NCI-H2171 (cell line): Measurements from ENCODE around the gene NFATC1.

ENCODE experiments used
- DNase-seq: peaks from one replicate; lab custom pipeline; 2025; lab: John Stamatoyannopoulos, UW

The NFATC1 gene

GRCh38 chr18:79395761-79396404, at the start of gene NFATC1:
NFATC1 (plus strand) TSS chr18:79395930; CDS start chr18:79396225, 295 bp downstream.
- DNase-seq, result peak; percentile 43

GRCh38 chr18:79345981-79346380, 49.7 kb upstream of the NFATC1 start:
- DNase-seq, result no peak

GRCh38 chr18:79348066-79348465, 47.7 kb upstream of the NFATC1 start:
- no peak for DNase-seq

- DNase-seq, result no peak
Observed at GRCh38 chr18:79352432-79352831, 43.3 kb upstream of the NFATC1 start.

GRCh38 chr18:79353267-79353666, 42.5 kb upstream of the NFATC1 start:
- no peak for DNase-seq

GRCh38 chr18:79354350-79354749, 41.4 kb upstream of the NFATC1 start:
- DNase-seq, result no peak

- DNase-seq, result no peak
Observed at GRCh38 chr18:79355433-79356335, 40.0 kb upstream of the NFATC1 start.

GRCh38 chr18:79356435-79356834, 39.3 kb upstream of the NFATC1 start:
- no peak for DNase-seq

GRCh38 chr18:79360933-79361332, 34.8 kb upstream of the NFATC1 start:
- no peak for DNase-seq

- no peak for DNase-seq
Observed at GRCh38 chr18:79361766-79362522, 33.8 kb upstream of the NFATC1 start.

GRCh38 chr18:79365701-79366100, 30.0 kb upstream of the NFATC1 start:
- DNase-seq, result no peak

- no peak for DNase-seq
Observed at GRCh38 chr18:79366177-79367094, 29.3 kb upstream of the NFATC1 start.

- DNase-seq, result no peak
Observed at GRCh38 chr18:79367480-79367879, 28.2 kb upstream of the NFATC1 start.

- DNase-seq, result no peak
Observed at GRCh38 chr18:79367989-79368388, 27.7 kb upstream of the NFATC1 start.

- no peak for DNase-seq
Observed at GRCh38 chr18:79368681-79369080, 27.0 kb upstream of the NFATC1 start.

- no peak for DNase-seq
Observed at GRCh38 chr18:79371561-79372121, 24.1 kb upstream of the NFATC1 start.

GRCh38 chr18:79372461-79372860, 23.3 kb upstream of the NFATC1 start:
- no peak for DNase-seq

GRCh38 chr18:79372991-79373390, 22.7 kb upstream of the NFATC1 start:
- DNase-seq, result no peak

GRCh38 chr18:79373736-79374135, 22.0 kb upstream of the NFATC1 start:
- DNase-seq, result no peak

GRCh38 chr18:79374408-79375171, 21.1 kb upstream of the NFATC1 start:
- no peak for DNase-seq
